Heart left ventricle (tissue), 16 donors: Measurements from ENCODE around the gene FIBP. TPM values are rescaled to one million over a fixed set of nuclear protein-coding genes. Genes with fewer than 3 reads are reported as not detected.

Experiments used
- ATAC-seq, 4 donors: fragments of 200-7000 bp; cut with Tn5 transposase; one replicate each; pipeline ENCODE4 v1.9.1; 2020 to 2022; ENCODE audit warnings: moderate library complexity in 4 of 4, mild to moderate bottlenecking in 3 of 4, moderate number of reproducible peaks in 1 of 4
- DNase-seq, 5 donors: peaks; one replicate each; pipeline ENCODE4 v3.0.0-alpha.2; 2020
- H3K27ac ChIP-seq, 12 donors: fragments of 200-600 bp; sonication (generic) in 4 of 12; one replicate each; pipeline versions ENCODE4 v1.5.0 to v1.8.0; 2016 to 2022; ENCODE audit warnings: mild to moderate bottlenecking in 2 of 12
- H3K27me3 ChIP-seq, 9 donors: fragments of 200-600 bp; sonication (generic) in 2 of 9; one replicate each; pipeline versions ENCODE4 v1.5.1 to v1.8.0; 2016 to 2022; ENCODE audit warnings: mild to moderate bottlenecking in 3 of 9
- H3K36me3 ChIP-seq, 9 donors: fragments of 200-600 bp; sonication (generic) in 2 of 9; one replicate each; pipeline versions ENCODE4 v1.5.0 to v1.8.0; 2018 to 2022; ENCODE audit warnings: mild to moderate bottlenecking in 2 of 9
- H3K4me1 ChIP-seq, 12 donors: fragments of 200-600 bp; sonication (generic) in 4 of 12; one replicate each; pipeline versions ENCODE4 v1.5.0 to v1.8.0; 2016 to 2022; ENCODE audit warnings: mild to moderate bottlenecking in 3 of 12
- H3K4me3 ChIP-seq, 12 donors: fragments of 200-600 bp; sonication (generic) in 4 of 12; one replicate each; pipeline versions ENCODE4 v1.5.0 to v1.8.0; 2017 to 2022; ENCODE audit warnings: mild to moderate bottlenecking in 9 of 12, moderate library complexity in 4 of 12
- H3K9me3 ChIP-seq, 12 donors: fragments of 200-600 bp; sonication (generic) in 4 of 12; one replicate each; pipeline versions ENCODE4 v1.5.0 to v1.8.0; 2016 to 2022; ENCODE audit warnings: mild to moderate bottlenecking in 1 of 12
- POLR2A ChIP-seq, 2 donors: fragments of 450-650 bp; IDR thresholded peaks; one replicate each; pipeline ENCODE4 v1.6.1; 2017; ENCODE audit warnings: antibody characterized with exemption in 2 of 2, mild to moderate bottlenecking in 2 of 2, moderate library complexity in 2 of 2
- WGBS, 4 donors: extraction: QIAGEN DNeasy Blood & Tissue Kit in 2 of 4; methylation state at CpG; one replicate each; pipeline versions ENCODE4 v1.1.5 to v1.1.7; 2013 to 2018; 5-methylcytosine and 5-hydroxymethylcytosine counted together
- intact Hi-C, 10 donors: fragments of 100-400 bp; cut with DNase I; formaldehyde crosslinking; loops; one replicate each; pipeline versions ENCODE4 v1.11.1 to v1.14.2; 2022
- polyA plus RNA-seq, 2 donors: library from polyadenylated mRNA; stranded (reverse); fragments of 200-250 nt; gene quantifications; one replicate each; pipeline ENCODE4 v1.2.3, GENCODE V29; 2013
- total RNA-seq, 9 donors: library from RNA; depleted of rRNA in 2 of 9; stranded (reverse); fragments of >200 nt in 2 of 9; fragmentation: NEBNext Ultra II Directional in 3 of 9; extraction: Animal tissue kit (Norgen Biotek cat#: 25700) in 3 of 9; gene quantifications; one replicate each; pipeline versions ENCODE4 v1.1.0 to v1.2.4, GENCODE V29; 2016 to 2023
- TF ChIP-seq, protein P1 (sequence below), 12 donors: fragments of 200-600 bp; sonication (generic) in 4 of 12; IDR thresholded peaks; one replicate each; pipeline versions ENCODE4 v1.5.0 to v1.8.0; 2018 to 2022; ENCODE audit warnings: antibody characterized with exemption in 12 of 12, mild to moderate bottlenecking in 5 of 12
- donor health status: ischemic (EF 13 %, LVEDD 7.1; RV severe dilation, severe dysfunction).
- donor health status: healthy with polysubstance abuse.
- donor health status: DM: no; HTN: yes; CAD: no.
- donor health status: DM: no; HTN: no; CAD: no.
- donor health status: ischemic (EF 25% LVEDD 6.9; RV normal size, moderate dysfunction).
- donor health status: ischemic (EF 25% LVEDD 5.7; RV mildly dilated, moderate dysfunction).
- donor health status: healthy.
- donor health status: DM: yes; HTN: yes; CAD: no.
- donor health status: ischemic (EF 35%, LVEDD 5.7; RV mildly dilated, moderate dysfunction).
- donor health status: nonischemic (EF 11% LVEDD 7.7; RV severe dilation, severe dysfunction).
- donor health status: DM: yes; HTN: yes; CAD: no.
- donor health status: PGD.
- donor health status: ischemic (EF 29% LVEDD 5.4; RV normal size, mild dysfunction).
- donor health status: nonischemic (EF 23%, LVEDD 6.1; RV moderate dilation, normal function).

Gene FIBP
- total and polyA plus RNA-seq, 11 donors, result 35.0 to 93.9 (median 57.3) TPM

DNA sequence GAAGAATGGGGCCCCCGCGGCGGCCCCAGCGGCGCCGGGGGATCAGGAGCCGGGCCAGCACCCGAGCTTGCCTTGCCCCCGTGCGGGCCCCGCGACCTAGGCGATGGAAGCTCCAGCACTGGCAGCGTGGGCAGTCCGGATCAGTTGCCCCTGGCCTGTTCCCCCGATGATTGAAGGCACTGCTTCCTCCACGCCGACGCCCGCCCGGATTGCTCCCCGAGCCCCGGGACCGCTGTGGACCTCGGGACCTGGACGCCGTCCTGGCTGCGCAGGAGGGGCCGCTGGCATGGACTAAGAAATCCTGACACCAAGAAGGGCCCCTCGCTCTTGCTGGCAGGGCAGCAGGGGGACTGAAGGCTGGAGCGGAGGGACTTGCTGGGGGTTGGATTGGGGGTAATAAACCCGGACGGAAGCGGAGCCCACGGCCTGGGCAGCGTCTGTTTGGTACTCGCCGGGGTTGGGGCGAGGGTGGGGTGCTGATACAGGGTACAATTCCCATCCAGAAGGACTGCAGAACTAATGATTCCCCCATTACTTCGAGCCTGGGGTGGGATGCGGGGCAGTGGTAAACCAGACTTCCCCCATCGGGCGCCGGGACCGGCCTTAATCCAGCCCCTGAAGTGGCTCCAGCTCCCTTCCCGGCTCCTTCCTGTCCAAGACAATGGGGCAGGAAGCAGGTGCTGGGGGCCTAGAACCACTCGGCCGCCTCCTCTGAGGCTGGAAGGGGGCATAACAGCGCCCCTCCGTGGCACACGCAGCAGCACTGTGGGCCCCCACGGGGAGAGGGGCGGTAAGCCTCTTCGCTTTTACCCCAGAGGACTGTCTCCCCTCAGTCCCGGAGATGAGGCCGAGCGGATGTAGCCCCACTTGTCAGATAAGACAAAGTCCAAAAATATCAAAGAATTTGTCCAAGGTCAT is 3.2 kb upstream of the FIBP start:
- TF ChIP-seq POLR2A (IDR thresholded peaks at IDR 0.05), result peak in 1 of 2 donors; percentile 46
- TF ChIP-seq, protein P1, sequence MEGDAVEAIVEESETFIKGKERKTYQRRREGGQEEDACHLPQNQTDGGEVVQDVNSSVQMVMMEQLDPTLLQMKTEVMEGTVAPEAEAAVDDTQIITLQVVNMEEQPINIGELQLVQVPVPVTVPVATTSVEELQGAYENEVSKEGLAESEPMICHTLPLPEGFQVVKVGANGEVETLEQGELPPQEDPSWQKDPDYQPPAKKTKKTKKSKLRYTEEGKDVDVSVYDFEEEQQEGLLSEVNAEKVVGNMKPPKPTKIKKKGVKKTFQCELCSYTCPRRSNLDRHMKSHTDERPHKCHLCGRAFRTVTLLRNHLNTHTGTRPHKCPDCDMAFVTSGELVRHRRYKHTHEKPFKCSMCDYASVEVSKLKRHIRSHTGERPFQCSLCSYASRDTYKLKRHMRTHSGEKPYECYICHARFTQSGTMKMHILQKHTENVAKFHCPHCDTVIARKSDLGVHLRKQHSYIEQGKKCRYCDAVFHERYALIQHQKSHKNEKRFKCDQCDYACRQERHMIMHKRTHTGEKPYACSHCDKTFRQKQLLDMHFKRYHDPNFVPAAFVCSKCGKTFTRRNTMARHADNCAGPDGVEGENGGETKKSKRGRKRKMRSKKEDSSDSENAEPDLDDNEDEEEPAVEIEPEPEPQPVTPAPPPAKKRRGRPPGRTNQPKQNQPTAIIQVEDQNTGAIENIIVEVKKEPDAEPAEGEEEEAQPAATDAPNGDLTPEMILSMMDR (IDR thresholded peaks at IDR 0.05), result peak in 10 of 12 donors; percentile 23 to 67 (median 52)
- H3K9me3 ChIP-seq, result no peaks in the 10 kb centered on the region
- DNase-seq (peak; percentile 78 to 87 (median 80)), ATAC-seq (peak in 3 of 4 donors; percentile 1 to 39 (median 2))
- WGBS, 4 donors, result 1 to 3% (median 2%) methylated on average over 30 to 57 of the region's 57 CpGs
- H3K36me3 ChIP-seq, result peaks cover 0 to 10% (median 6%) of the 10 kb centered on the region in 9 donors
- peaks cover 16 to 72% (median 53%) of the 10 kb centered on the region in 12 donors for H3K4me1 ChIP-seq
- intact Hi-C loops, result loop anchor here in 2 of 10 donors (2.0 kb wide), 2 partner anchors 27 to 69 kb away; partner anchors contain the start of genes C11orf68 (in 1 of the 2), DRAP1 (in 1 of the 2) and SART1 (in 1 of the 2)
- no peaks in the 10 kb centered on the region for H3K27me3 ChIP-seq
- peak overlapping the region; percentile 87 to 99 (median 98) for H3K27ac ChIP-seq
- peak overlapping the region; percentile 76 to 98 (median 84) for H3K4me3 ChIP-seq

DNA sequence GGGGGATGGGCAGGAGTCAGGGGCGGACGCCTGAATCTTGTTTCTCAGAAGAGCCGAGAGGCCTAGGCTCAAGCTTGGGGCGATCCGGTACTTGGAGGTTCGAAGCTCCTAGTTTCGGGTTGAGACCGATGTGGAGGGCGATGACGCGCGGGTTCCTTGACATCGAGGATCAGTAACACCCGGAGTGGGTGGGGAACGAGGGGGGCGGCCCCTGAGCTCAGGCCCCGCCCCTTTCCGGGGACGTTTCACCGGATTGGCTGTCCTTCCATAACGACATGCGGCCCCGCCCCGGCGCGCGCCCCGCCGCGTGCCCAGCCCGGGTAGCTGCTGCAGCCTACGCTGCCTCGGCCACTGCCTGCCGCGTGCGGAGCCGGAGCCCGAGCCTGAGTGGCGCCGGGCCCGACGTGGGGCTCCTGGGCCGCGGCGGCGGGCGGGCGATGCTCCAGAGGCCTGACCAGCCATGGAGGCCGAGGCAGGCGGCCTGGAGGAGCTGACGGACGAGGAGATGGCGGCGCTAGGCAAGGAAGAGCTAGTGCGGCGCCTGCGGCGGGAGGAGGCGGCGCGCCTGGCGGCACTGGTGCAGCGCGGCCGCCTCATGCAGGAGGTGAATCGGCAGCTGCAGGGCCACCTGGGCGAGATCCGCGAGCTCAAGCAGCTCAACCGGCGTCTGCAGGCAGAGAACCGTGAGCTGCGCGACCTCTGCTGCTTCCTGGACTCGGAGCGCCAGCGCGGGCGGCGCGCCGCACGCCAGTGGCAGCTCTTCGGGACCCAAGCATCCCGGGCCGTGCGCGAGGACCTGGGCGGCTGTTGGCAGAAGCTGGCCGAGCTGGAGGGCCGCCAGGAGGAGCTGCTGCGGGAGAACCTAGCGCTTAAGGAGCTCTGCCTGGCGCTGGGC is 2.3 kb upstream of the FIBP start, which contains the start of gene CCDC85B:
TSS of gene CCDC85B (plus strand) at position 350 of the 895 bp plus-strand sequence. CDS start at position 461, 111 bp downstream.
- H3K9me3 ChIP-seq, result no peaks in the 10 kb centered on the region
- H3K4me3 ChIP-seq, result peak within 1 kb of the TSS; percentile 76 to 98 (median 86)
- peaks cover 16 to 72% (median 53%) of the 10 kb centered on the region in 12 donors for H3K4me1 ChIP-seq
- WGBS, 4 donors, result 0 to 1% (median 0%) methylated on average over 39 to 94 of the region's 94 CpGs
- peak; percentile 74 to 86 (median 81) for ATAC-seq
- DNase-seq, result peak; percentile 99
- H3K27me3 ChIP-seq, result no peaks in the 10 kb centered on the region
- intact Hi-C loops, result loop anchor here in 2 of 10 donors (2.0 kb wide), 2 partner anchors 28 to 70 kb away; partner anchors contain the start of genes C11orf68 (in 1 of the 2), DRAP1 (in 1 of the 2) and SART1 (in 1 of the 2)
- peak; percentile 90 to 99 for TF ChIP-seq POLR2A (IDR thresholded peaks at IDR 0.05)
- TF ChIP-seq, protein P1 (IDR thresholded peaks at IDR 0.05), result peak in 1 of 12 donors; percentile 13
- peaks cover 0 to 18% (median 14%) of the 10 kb centered on the region in 9 donors for H3K36me3 ChIP-seq
- H3K27ac ChIP-seq, result peak within 1 kb of the TSS; percentile 89 to 100 (median 98)

DNA sequence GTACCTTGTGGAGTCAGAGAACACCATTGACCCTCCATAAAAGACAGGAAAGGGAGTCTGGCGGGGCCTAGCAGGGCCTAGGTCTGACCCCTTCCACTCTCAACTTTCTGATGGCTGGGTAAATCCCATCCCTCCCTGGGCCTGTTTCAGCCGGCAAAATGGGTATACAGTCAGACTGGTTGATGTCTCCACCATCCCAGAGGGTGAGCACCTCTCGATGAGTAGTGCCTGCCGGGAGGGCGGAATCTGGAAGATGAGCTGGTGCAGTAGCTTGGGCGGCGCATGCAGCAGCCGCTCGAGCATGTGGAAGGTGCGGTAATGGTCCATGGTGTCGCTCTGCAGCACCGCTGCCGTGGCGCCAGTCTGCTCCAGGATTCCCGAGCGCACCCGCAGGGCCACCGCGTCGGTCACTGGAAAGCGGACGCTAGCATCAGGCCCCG is 528 bp downstream of the FIBP start:
- 0 to 5% (median 3%) methylated on average over 18 to 23 of the region's 23 CpGs for WGBS, 4 donors
- Histone ChIP-seq H3K27me3 (no peaks in the 10 kb centered on the region), H3K4me3 (peak overlapping the region; percentile 28 to 98 (median 78)), H3K36me3 (peaks cover 0 to 45% (median 38%) of the 10 kb centered on the region in 9 donors), H3K4me1 (peaks cover 11 to 61% (median 43%) of the 10 kb centered on the region in 12 donors), H3K27ac (peak overlapping the region; percentile 89 to 100 (median 98)), H3K9me3 (no peaks in the 10 kb centered on the region)
- ATAC-seq (no peak), DNase-seq (no peak)
- TF ChIP-seq POLR2A (IDR thresholded peaks at IDR 0.05), result no peak
- TF ChIP-seq, protein P1 (IDR thresholded peaks at IDR 0.05), result no peak
- intact Hi-C loops, result loop anchor here in 9 of 10 donors (1.0 to 10.0 kb wide), 12 partner anchors 14 to 115 kb away; partner anchors contain the start of genes C11orf68 (in 3 of the 9), DRAP1 (in 3 of the 9), SART1 (in 3 of the 9) and BANF1 (in 2 of the 9)
